Activated CD4-positive, alpha-beta T cell treated with anti-CD3 and anti-CD28 coated beads for 36 hours (primary cell): ENCODE measurements around the gene SWAP70. TPM values are rescaled to one million over a fixed set of nuclear protein-coding genes. Genes with fewer than 3 reads are reported as not detected.
"Not testable (repeated sequence)": the region's sequence is repeated elsewhere in the genome, so short reads cannot be mapped to it uniquely, and the experiment has no call there.

Source experiments
- ATAC-seq: fragments of 200-7000 bp; cut with Tn5 transposase; one replicate; pipeline ENCODE4 v1.10.0; 2021; ENCODE audit warnings: mild to moderate bottlenecking, moderate library complexity
- CTCF ChIA-PET: fragments of 350-600 bp; sonication (Branson Sonifier 250); formaldehyde crosslinking; loops from one replicate; lab custom pipeline; 2021; ENCODE audit warnings: antibody characterized with exemption; lab: Charles Lee
- POLR2A ChIA-PET: fragments of 350-600 bp; sonication (Branson Sonifier 250); formaldehyde crosslinking; loops from one replicate; lab custom pipeline; 2021; ENCODE audit warnings: antibody characterized with exemption, inconsistent platforms; lab: Charles Lee
- DNase-seq: peaks from one replicate; pipeline ENCODE4 v3.0.0-alpha.2; 2020
- H3K27ac Mint-ChIP-seq: one replicate; pipeline ENCODE4 v1.8.0; 2021; ENCODE audit warnings: mixed read lengths
- H3K27me3 Mint-ChIP-seq: one replicate; pipeline ENCODE4 v1.8.0; 2021; ENCODE audit warnings: mixed read lengths
- H3K36me3 Mint-ChIP-seq: one replicate; pipeline ENCODE4 v1.8.0; 2021; ENCODE audit warnings: low read depth, mixed read lengths
- H3K4me1 Mint-ChIP-seq: one replicate; pipeline ENCODE4 v1.8.0; 2021; ENCODE audit warnings: mixed read lengths
- H3K4me3 Mint-ChIP-seq: one replicate; pipeline ENCODE4 v1.8.0; 2021; ENCODE audit warnings: mild to moderate bottlenecking, moderate library complexity, mixed read lengths
- H3K9me3 Mint-ChIP-seq: one replicate; pipeline ENCODE4 v1.8.0; 2021; ENCODE audit warnings: low read depth, mixed read lengths
- intact Hi-C, 2 experiments: fragments of 100-400 bp; cut with DNase I in 1 of 2; cut with micrococcal nuclease in 1 of 2; formaldehyde crosslinking; loops; one replicate each; pipeline versions ENCODE4 v1.14.2 to v1.15.1; 2022 to 2024; cut with DNase I, micrococcal nuclease
- total RNA-seq, 2 experiments: library from RNA; stranded (reverse); gene quantifications; one replicate each; pipeline ENCODE4 v1.2.3, GENCODE V29; 2021

The SWAP70 gene
- total RNA-seq, 2 experiments from 2014 or later = 7.5 to 9.7 TPM

GRCh38 chr11:9739123-9739900 is 75.4 kb downstream of the SWAP70 start:
- CTCF ChIA-PET = interaction anchor here (2.9 kb wide), 1 partner anchor 9 kb away, joined by 12 read pairs; no protein-coding TSS in a partner anchor

GRCh38 chr11:9740202-9740883 is 76.5 kb downstream of the SWAP70 start:
- ATAC-seq (no peak), DNase-seq (no peak)
- Mint-ChIP-seq H3K4me1 (peaks cover 10% of the 10 kb centered on the region), H3K27me3 (no peaks in the 10 kb centered on the region), H3K4me3 (no peak overlapping the region), H3K9me3 (peaks cover 9% of the 10 kb centered on the region), H3K36me3 (peaks cover 13% of the 10 kb centered on the region), H3K27ac (no peak overlapping the region)
- intact Hi-C loops = loop anchor here in 1 of 2 experiments (10.0 kb wide), 1 partner anchor 576 kb away; no protein-coding TSS in a partner anchor
- ChIA-PET POLR2A (no interaction called here), CTCF (interaction anchor here (0.6 to 0.8 kb wide), 2 partner anchors 9 to 43 kb away, joined by 3 read pairs; no protein-coding TSS in a partner anchor)

More at GRCh38 chr11:9739123-9739900, 75.4 kb downstream of the SWAP70 start:
- peaks cover 15% of the 10 kb centered on the region for H3K36me3 Mint-ChIP-seq
- peak overlapping the region; percentile 9 for H3K27ac Mint-ChIP-seq
- peaks cover 10% of the 10 kb centered on the region for H3K9me3 Mint-ChIP-seq
- H3K4me1 Mint-ChIP-seq = peaks cover 10% of the 10 kb centered on the region
- no peak overlapping the region for H3K4me3 Mint-ChIP-seq
- no peaks in the 10 kb centered on the region for H3K27me3 Mint-ChIP-seq
- no peak for DNase-seq
- intact Hi-C loops = no loop called here
- POLR2A ChIA-PET = interaction anchor here (0.6 kb wide), 2 partner anchors 147 to 162 kb away, joined by 6 to 10 read pairs; no protein-coding TSS in a partner anchor
- peak; percentile 78 for ATAC-seq

- Mint-ChIP-seq H3K27me3 (no peaks in the 10 kb centered on the region), H3K36me3 (peaks cover 7% of the 10 kb centered on the region), H3K9me3 (peaks cover 5% of the 10 kb centered on the region), H3K27ac (no peak overlapping the region), H3K4me3 (no peak overlapping the region), H3K4me1 (peaks cover 10% of the 10 kb centered on the region)
- POLR2A ChIA-PET = no interaction called here
- CTCF ChIA-PET = interaction anchor here (0.7 kb wide), 1 partner anchor 206 kb away, joined by 3 read pairs; no protein-coding TSS in a partner anchor
- intact Hi-C loops = loop anchor here in 1 of 2 experiments (10.0 kb wide), 1 partner anchor 576 kb away; no protein-coding TSS in a partner anchor
- no peak for DNase-seq
- ATAC-seq = no peak
Observed at GRCh38 chr11:9741260-9741659, 77.4 kb downstream of the SWAP70 start.

- H3K4me1 Mint-ChIP-seq = peaks cover 12% of the 10 kb centered on the region
- ATAC-seq, H3K27me3 Mint-ChIP-seq, H3K36me3 Mint-ChIP-seq, H3K27ac Mint-ChIP-seq, POLR2A ChIA-PET, H3K9me3 Mint-ChIP-seq, H3K4me3 Mint-ChIP-seq, DNase-seq: not testable (repeated sequence)
- CTCF ChIA-PET = interaction anchor here (0.6 to 0.9 kb wide), 2 partner anchors 60 to 62 kb away, joined by 3 to 5 read pairs; no protein-coding TSS in a partner anchor
- intact Hi-C loops = loop anchor here in 1 of 2 experiments (10.0 kb wide), 1 partner anchor 579 kb away; no protein-coding TSS in a partner anchor
Observed at GRCh38 chr11:9743512-9743911, 79.6 kb downstream of the SWAP70 start.

- ChIA-PET CTCF (interaction anchor here (0.6 to 6.6 kb wide), 3 partner anchors 14 to 207 kb away, joined by 3 to 31 read pairs (median 3); no protein-coding TSS in a partner anchor), POLR2A (no interaction called here)
- no peaks in the 10 kb centered on the region for H3K27me3 Mint-ChIP-seq
- H3K27ac Mint-ChIP-seq = no peak overlapping the region
- no peak for ATAC-seq
- intact Hi-C loops = loop anchor here in 1 of 2 experiments (10.0 kb wide), 1 partner anchor 581 kb away; no protein-coding TSS in a partner anchor
- no peaks in the 10 kb centered on the region for H3K36me3 Mint-ChIP-seq
- no peaks in the 10 kb centered on the region for H3K9me3 Mint-ChIP-seq
- H3K4me3 Mint-ChIP-seq = no peak overlapping the region
- peaks cover 9% of the 10 kb centered on the region for H3K4me1 Mint-ChIP-seq
- no peak for DNase-seq
Observed at GRCh38 chr11:9745411-9746211, 81.7 kb downstream of the SWAP70 start.

- H3K27me3 Mint-ChIP-seq = no peaks in the 10 kb centered on the region
- ATAC-seq (no peak), DNase-seq (no peak)
- peaks cover 11% of the 10 kb centered on the region for H3K4me1 Mint-ChIP-seq
- H3K36me3 Mint-ChIP-seq = no peaks in the 10 kb centered on the region
- intact Hi-C loops = loop anchor here in 1 of 2 experiments (10.0 kb wide), 1 partner anchor 582 kb away; no protein-coding TSS in a partner anchor
- no peaks in the 10 kb centered on the region for H3K9me3 Mint-ChIP-seq
- no peak overlapping the region for H3K4me3 Mint-ChIP-seq
- ChIA-PET POLR2A (no interaction called here), CTCF (interaction anchor here (0.5 to 6.6 kb wide), 15 partner anchors 12 to 731 kb away, joined by 3 to 69 read pairs (median 3); no protein-coding TSS in a partner anchor)
- H3K27ac Mint-ChIP-seq = no peak overlapping the region
Observed at GRCh38 chr11:9747229-9747628, 83.4 kb downstream of the SWAP70 start.

- CTCF ChIA-PET = interaction anchor here (0.6 to 6.6 kb wide), 32 partner anchors 10 to 460 kb away, joined by 3 to 69 read pairs (median 4); partner anchors contain the start of gene WEE1
- intact Hi-C loops = loop anchor here (1.0 to 10.0 kb wide), 5 partner anchors 84 to 583 kb away; partner anchors contain the start of gene SWAP70 (in 1 of the 2)
- H3K27me3 Mint-ChIP-seq = no peaks in the 10 kb centered on the region
Observed at GRCh38 chr11:9747828-9748227, 84.0 kb downstream of the SWAP70 start.

GRCh38 chr11:9748361-9748970 is 84.6 kb downstream of the SWAP70 start:
- H3K27me3 Mint-ChIP-seq = no peaks in the 10 kb centered on the region
- no peak overlapping the region for H3K4me3 Mint-ChIP-seq
- peak; percentile 81 for DNase-seq
- intact Hi-C loops = loop anchor here (1.0 to 10.0 kb wide), 5 partner anchors 84 to 584 kb away; partner anchors contain the start of gene SWAP70 (in 1 of the 2)
- ChIA-PET CTCF (interaction anchor here (0.6 to 6.6 kb wide), 36 partner anchors 8 to 595 kb away, joined by 3 to 69 read pairs (median 3); partner anchors contain the start of gene WEE1), POLR2A (interaction anchor here (0.6 to 1.1 kb wide), 2 partner anchors 135 to 554 kb away, joined by 3 to 5 read pairs; no protein-coding TSS in a partner anchor)
- H3K9me3 Mint-ChIP-seq = no peaks in the 10 kb centered on the region
- H3K4me1 Mint-ChIP-seq = peaks cover 20% of the 10 kb centered on the region
- peak; percentile 99 for ATAC-seq
- H3K27ac Mint-ChIP-seq = no peak overlapping the region
- no peaks in the 10 kb centered on the region for H3K36me3 Mint-ChIP-seq

More at GRCh38 chr11:9747828-9748227, 84.0 kb downstream of the SWAP70 start:
- POLR2A ChIA-PET = interaction anchor here (1.1 kb wide), 1 partner anchor 134 kb away, joined by 3 read pairs; no protein-coding TSS in a partner anchor
- Mint-ChIP-seq H3K36me3 (no peaks in the 10 kb centered on the region), H3K4me3 (no peak overlapping the region), H3K27ac (no peak overlapping the region), H3K4me1 (peaks cover 15% of the 10 kb centered on the region), H3K9me3 (no peaks in the 10 kb centered on the region)
- DNase-seq (no peak), ATAC-seq (no peak)

GRCh38 chr11:9750551-9750950 is 86.7 kb downstream of the SWAP70 start:
- H3K36me3 Mint-ChIP-seq = no peaks in the 10 kb centered on the region
- no peaks in the 10 kb centered on the region for H3K9me3 Mint-ChIP-seq
- DNase-seq (no peak), ATAC-seq (no peak)
- no peak overlapping the region for H3K27ac Mint-ChIP-seq
- POLR2A ChIA-PET = no interaction called here
- peaks cover 20% of the 10 kb centered on the region for H3K4me1 Mint-ChIP-seq
- no peak overlapping the region for H3K4me3 Mint-ChIP-seq
- intact Hi-C loops = no loop called here
- CTCF ChIA-PET = interaction anchor here (0.6 to 6.6 kb wide), 9 partner anchors 9 to 542 kb away, joined by 3 to 69 read pairs (median 5); no protein-coding TSS in a partner anchor
- H3K27me3 Mint-ChIP-seq = no peaks in the 10 kb centered on the region
